Measurements from ENCODE around the gene GNAO1. TPM values are rescaled to one million over a fixed set of nuclear protein-coding genes. Genes with fewer than 3 reads are reported as not detected.

GNAO1 gene
- polyA plus RNA-seq, 1 experiment, result 0.01 TPM

GRCh38 chr16:56338566-56339318 is 147.5 kb downstream of the GNAO1 start:
- Histone ChIP-seq H3K27me3 (ENCODE audit: control insufficient read depth, insufficient read depth, low read length) (no peaks in the 10 kb centered on the region), H3K4me3 (ENCODE audit: low read depth, low read length) (no peak overlapping the region), H3K27ac (ENCODE audit: low read depth, low read length) (no peak overlapping the region), H3K9me3 (ENCODE audit: control insufficient read depth, insufficient read depth, low read length) (no peaks in the 10 kb centered on the region; the same call in 1 of the 2 replicates)
- ChIA-PET POLR2A (no interaction called here), CTCF (interaction anchor here (0.8 to 1.2 kb wide), 2 partner anchors 18 to 20 kb away, joined by 3 to 5 read pairs; no protein-coding TSS in a partner anchor)
- no peak for TF ChIP-seq CTCF (IDR thresholded peaks at IDR 0.05; ENCODE audit: low read depth, low read length)
- DNase-seq (ENCODE audit: low read depth, low spot score), result no peak

- no peaks in the 10 kb centered on the region; the same call in 1 of the 2 replicates for H3K9me3 ChIP-seq (ENCODE audit: control insufficient read depth, insufficient read depth, low read length)
- no peak for TF ChIP-seq CTCF (IDR thresholded peaks at IDR 0.05; ENCODE audit: low read depth, low read length)
- ChIA-PET POLR2A (no interaction called here), CTCF (interaction anchor here (1.2 to 1.3 kb wide), 2 partner anchors 17 to 21 kb away, joined by 5 read pairs; no protein-coding TSS in a partner anchor)
- no peak for DNase-seq (ENCODE audit: low read depth, low spot score)
- no peak overlapping the region for H3K27ac ChIP-seq (ENCODE audit: low read depth, low read length)
- no peak overlapping the region for H3K4me3 ChIP-seq (ENCODE audit: low read depth, low read length)
- H3K27me3 ChIP-seq (ENCODE audit: control insufficient read depth, insufficient read depth, low read length), result no peaks in the 10 kb centered on the region
These were observed 148.3 kb downstream of the GNAO1 start for GRCh38 chr16:56339431-56340195.

- no peak for TF ChIP-seq CTCF (IDR thresholded peaks at IDR 0.05; ENCODE audit: low read depth, low read length)
- POLR2A ChIA-PET, result no interaction called here
- no peak overlapping the region for H3K27ac ChIP-seq (ENCODE audit: low read depth, low read length)
- H3K4me3 ChIP-seq (ENCODE audit: low read depth, low read length), result no peak overlapping the region
- DNase-seq (ENCODE audit: low read depth, low spot score), result no peak
- H3K27me3 ChIP-seq (ENCODE audit: control insufficient read depth, insufficient read depth, low read length), result no peaks in the 10 kb centered on the region
- CTCF ChIA-PET, result interaction anchor here (1.3 kb wide), 1 partner anchor 16 kb away, joined by 5 read pairs; no protein-coding TSS in a partner anchor
- no peaks in the 10 kb centered on the region; the same call in 1 of the 2 replicates for H3K9me3 ChIP-seq (ENCODE audit: control insufficient read depth, insufficient read depth, low read length)
These were observed 149.1 kb downstream of the GNAO1 start for GRCh38 chr16:56340416-56340815.

- H3K27ac ChIP-seq (ENCODE audit: low read depth, low read length), result no peak overlapping the region
- no peaks in the 10 kb centered on the region for H3K27me3 ChIP-seq (ENCODE audit: control insufficient read depth, insufficient read depth, low read length)
- ChIA-PET POLR2A (interaction anchor here (0.6 kb wide), 1 partner anchor 599 kb away, joined by 3 read pairs; no protein-coding TSS in a partner anchor), CTCF (interaction anchor here (2.5 kb wide), 2 partner anchors 15 to 22 kb away, joined by 13 to 16 read pairs; no protein-coding TSS in a partner anchor)
- DNase-seq (ENCODE audit: low read depth, low spot score), result no peak
- H3K4me3 ChIP-seq (ENCODE audit: low read depth, low read length), result no peak overlapping the region
- TF ChIP-seq CTCF (IDR thresholded peaks at IDR 0.05; ENCODE audit: low read depth, low read length), result no peak
- no peaks in the 10 kb centered on the region; the same call in 1 of the 2 replicates for H3K9me3 ChIP-seq (ENCODE audit: control insufficient read depth, insufficient read depth, low read length)
These were observed 149.6 kb downstream of the GNAO1 start for GRCh38 chr16:56340864-56341365.

Data from AG04450 (cell line).